Erythroblast (primary cell): ENCODE data around the gene GNAQ.

Experiments
- DNase-seq, 2 experiments: peaks; one replicate each; lab custom pipeline; 2025; lab: John Stamatoyannopoulos, UW
- GATA1 ChIP-seq: IDR thresholded peaks from 2 replicates; pipeline ENCODE4 v1.6.1; 2011; ENCODE audit warnings: low read depth, mild to moderate bottlenecking, control low read depth, low read length, moderate library complexity
- POLR2A ChIP-seq: IDR thresholded peaks from 2 replicates; pipeline ENCODE4 v1.6.1; 2011; ENCODE audit warnings: mild to moderate bottlenecking, low read length

Gene GNAQ

GRCh38 chr9:77945798-77946197 lies 85.8 kb downstream of the GNAQ start:
- DNase-seq, result no peak
- no peak for TF ChIP-seq GATA1
- no peak for TF ChIP-seq POLR2A

GRCh38 chr9:77944556-77945243 lies 86.9 kb downstream of the GNAQ start:
- peak; percentile 24 to 27 for DNase-seq
- TF ChIP-seq GATA1 (no peak), POLR2A (no peak)

- no peak for DNase-seq
- TF ChIP-seq POLR2A (no peak), GATA1 (no peak)
Observed at GRCh38 chr9:77943057-77943456, 88.6 kb downstream of the GNAQ start.

- no peak for TF ChIP-seq GATA1
- TF ChIP-seq POLR2A, result peak; percentile 35
- peak; percentile 41 to 70 for DNase-seq
Observed at GRCh38 chr9:77939149-77939668, 92.4 kb downstream of the GNAQ start.

- DNase-seq, result peak in 1 of 2 experiments; percentile 28
- TF ChIP-seq POLR2A (no peak), GATA1 (no peak)
Observed at GRCh38 chr9:77938163-77938562, 93.4 kb downstream of the GNAQ start.

GRCh38 chr9:77935974-77936373 lies 95.6 kb downstream of the GNAQ start:
- TF ChIP-seq POLR2A, result no peak
- TF ChIP-seq GATA1, result no peak
- no peak for DNase-seq

- TF ChIP-seq POLR2A (no peak), GATA1 (no peak)
- DNase-seq, result no peak
Observed at GRCh38 chr9:77935211-77935610, 96.4 kb downstream of the GNAQ start.

GRCh38 chr9:77933976-77934375 lies 97.6 kb downstream of the GNAQ start:
- no peak for DNase-seq
- TF ChIP-seq GATA1 (no peak), POLR2A (no peak)

- DNase-seq, result no peak
- no peak for TF ChIP-seq POLR2A
- no peak for TF ChIP-seq GATA1
Observed at GRCh38 chr9:77933019-77933418, 98.6 kb downstream of the GNAQ start.

- TF ChIP-seq POLR2A (no peak), GATA1 (no peak)
- DNase-seq, result peak in 1 of 2 experiments; percentile 14
Observed at GRCh38 chr9:77929942-77930341, 101.7 kb downstream of the GNAQ start.

GRCh38 chr9:77927265-77927664 lies 104.3 kb downstream of the GNAQ start:
- TF ChIP-seq GATA1 (no peak), POLR2A (no peak)
- DNase-seq, result no peak

- peak; percentile 52 to 66 for DNase-seq
- no peak for TF ChIP-seq GATA1
- no peak for TF ChIP-seq POLR2A
Observed at GRCh38 chr9:77926371-77926878, 105.2 kb downstream of the GNAQ start.

GRCh38 chr9:77922591-77922990 lies 109.0 kb downstream of the GNAQ start:
- no peak for TF ChIP-seq GATA1
- TF ChIP-seq POLR2A, result no peak
- peak; percentile 36 to 54 for DNase-seq

- TF ChIP-seq GATA1 (no peak), POLR2A (no peak)
Observed at GRCh38 chr9:77917800-77918199, 113.8 kb downstream of the GNAQ start.

More at GRCh38 chr9:77917800-77918199, 113.8 kb downstream of the GNAQ start:
- no peak for DNase-seq
